A549 (cell line): ENCODE results near the gene ZNF79.

ENCODE experiments used
- CTCF ChIP-seq: fragments of >200 bp; sonication (Bioruptor Twin); formaldehyde crosslinking; IDR thresholded peaks from 3 replicates; pipeline ENCODE4 v1.5.1; 2016
- HOXA7 ChIP-seq: fragments of 250-450 bp; sonication (Bioruptor Pico); IDR thresholded peaks from 2 replicates; pipeline ENCODE4 v1.5.0; 2020; ENCODE audit warnings: mild to moderate bottlenecking, moderate library complexity
- MYC ChIP-seq: IDR thresholded peaks from 2 replicates; pipeline ENCODE4 v1.6.1; 2012; ENCODE audit warnings: mild to moderate bottlenecking, inconsistent platforms, low read length, improper control_type of control experiment, borderline replicate concordance
- REST ChIP-seq: fragments of 200-600 bp; sonication (generic); IDR thresholded peaks from 2 replicates; pipeline ENCODE4 v1.6.1; 2016; ENCODE audit warnings: antibody characterized with exemption, mild to moderate bottlenecking, moderate library complexity
- RFX5 ChIP-seq: fragments of 450-650 bp; IDR thresholded peaks from 2 replicates; pipeline ENCODE4 v1.7.1; 2014; ENCODE audit warnings: antibody characterized with exemption, mild to moderate bottlenecking, moderate library complexity
- TP53 ChIP-seq: fragments of 250-450 bp; sonication (Bioruptor Pico); IDR thresholded peaks from 2 replicates; pipeline ENCODE4 v1.5.0; 2021; ENCODE audit warnings: mild to moderate bottlenecking, moderate library complexity

DNA sequence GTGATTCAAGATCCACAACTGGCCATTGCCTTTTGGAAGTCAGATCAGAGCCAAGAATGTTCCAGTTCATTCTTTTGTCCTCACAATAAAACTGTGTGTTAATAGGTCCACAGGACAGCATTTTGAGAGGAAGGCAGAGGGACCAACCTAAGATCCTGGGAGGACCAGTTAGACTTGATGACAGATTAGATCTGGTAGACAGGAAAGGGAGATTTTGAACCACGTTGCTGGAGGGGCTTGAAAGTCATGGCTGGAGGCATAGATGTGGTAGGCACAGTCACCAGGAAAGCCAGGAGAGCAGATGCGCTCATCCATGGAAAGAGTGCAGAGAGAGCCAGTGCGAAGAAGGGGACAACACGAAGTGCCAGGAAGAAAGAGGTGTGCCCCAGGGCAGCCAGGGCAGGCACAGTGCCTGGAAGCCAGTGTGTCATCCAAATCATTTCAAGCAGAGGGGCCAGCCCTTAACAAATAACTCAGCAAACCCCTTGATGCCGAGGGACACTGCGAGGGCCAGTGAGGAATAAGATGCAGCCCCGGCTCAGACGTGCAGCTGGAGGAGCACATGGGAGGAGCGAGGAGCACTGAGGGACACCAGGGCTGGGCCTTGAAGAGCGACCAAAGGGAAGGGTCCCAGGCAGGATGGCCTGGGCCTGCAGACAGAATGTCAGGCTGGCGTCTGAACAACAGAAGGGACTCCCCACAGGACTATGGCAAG lies 40.0 kb upstream of the ZNF79 start:
- TF ChIP-seq TP53 (CRISPR knock-in tag) (no peak), REST (no peak), RFX5 (no peak), HOXA7 (no peak), CTCF (no peak), MYC (no peak)
